Activated naive CD8-positive, alpha-beta T cell treated with anti-CD3 and anti-CD28 coated beads, Interleukin-2, amount 50 U/mL, for 24 hours (primary cell): Measurements from ENCODE around the gene LRIG2.
A peak's percentile ranks its signal among the peaks of the same experiment; 100 is the strongest.

ENCODE experiments used
- ATAC-seq: fragments of 150-1000 bp; cut with Tn5 transposase; one replicate; pipeline ENCODE4 v1.10.0; 2021
- DNase-seq: peaks from one replicate; pipeline ENCODE4 v3.0.0; 2021
- H3K27ac Mint-ChIP-seq: one replicate; pipeline ENCODE4 v1.8.0; 2021; ENCODE audit warnings: mild to moderate bottlenecking, mixed read lengths
- H3K27me3 Mint-ChIP-seq: one replicate; pipeline ENCODE4 v1.8.0; 2021; ENCODE audit warnings: mixed read lengths
- H3K36me3 Mint-ChIP-seq: one replicate; pipeline ENCODE4 v1.8.0; 2021; ENCODE audit warnings: low read depth, mixed read lengths
- H3K4me1 Mint-ChIP-seq: one replicate; pipeline ENCODE4 v1.8.0; 2021; ENCODE audit warnings: mixed read lengths
- H3K4me3 Mint-ChIP-seq: one replicate; pipeline ENCODE4 v1.8.0; 2021; ENCODE audit warnings: mild to moderate bottlenecking, moderate library complexity, mixed read lengths
- H3K9me3 Mint-ChIP-seq: one replicate; pipeline ENCODE4 v1.8.0; 2021; ENCODE audit warnings: mixed read lengths

The LRIG2 gene

GRCh38 chr1:113091988-113092594 is 19.1 kb downstream of the LRIG2 start:
- Mint-ChIP-seq H3K9me3 (no peaks in the 10 kb centered on the region), H3K4me1 (peaks cover 15% of the 10 kb centered on the region), H3K27me3 (no peaks in the 10 kb centered on the region), H3K27ac (peak overlapping the region; percentile 38), H3K4me3 (no peak overlapping the region), H3K36me3 (peaks cover 26% of the 10 kb centered on the region)
- ATAC-seq (no peak), DNase-seq (no peak)

- no peak overlapping the region for H3K4me3 Mint-ChIP-seq
- H3K9me3 Mint-ChIP-seq: no peaks in the 10 kb centered on the region
- ATAC-seq: no peak
- H3K27ac Mint-ChIP-seq: no peak overlapping the region
- H3K4me1 Mint-ChIP-seq: peaks cover 9% of the 10 kb centered on the region
- H3K27me3 Mint-ChIP-seq: no peaks in the 10 kb centered on the region
- H3K36me3 Mint-ChIP-seq: peaks cover 31% of the 10 kb centered on the region
- DNase-seq: no peak
Observed at GRCh38 chr1:113094506-113094905, 21.5 kb downstream of the LRIG2 start.

GRCh38 chr1:113095790-113096455 is 22.9 kb downstream of the LRIG2 start:
- peaks cover 38% of the 10 kb centered on the region for H3K36me3 Mint-ChIP-seq
- H3K9me3 Mint-ChIP-seq: no peaks in the 10 kb centered on the region
- peaks cover 9% of the 10 kb centered on the region for H3K4me1 Mint-ChIP-seq
- H3K4me3 Mint-ChIP-seq: no peak overlapping the region
- no peaks in the 10 kb centered on the region for H3K27me3 Mint-ChIP-seq
- no peak for ATAC-seq
- no peak for DNase-seq
- no peak overlapping the region for H3K27ac Mint-ChIP-seq

GRCh38 chr1:113096493-113096892 is 23.5 kb downstream of the LRIG2 start:
- peaks cover 42% of the 10 kb centered on the region for H3K36me3 Mint-ChIP-seq

GRCh38 chr1:113101588-113101987 is 28.6 kb downstream of the LRIG2 start:
- Mint-ChIP-seq H3K36me3 (peaks cover 37% of the 10 kb centered on the region), H3K27ac (no peak overlapping the region), H3K27me3 (no peaks in the 10 kb centered on the region), H3K4me1 (no peaks in the 10 kb centered on the region), H3K4me3 (no peak overlapping the region), H3K9me3 (no peaks in the 10 kb centered on the region)
- ATAC-seq: no peak
- DNase-seq: no peak

More at GRCh38 chr1:113096493-113096892, 23.5 kb downstream of the LRIG2 start:
- no peak overlapping the region for H3K4me3 Mint-ChIP-seq
- peaks cover 9% of the 10 kb centered on the region for H3K4me1 Mint-ChIP-seq
- DNase-seq (no peak), ATAC-seq (no peak)
- no peak overlapping the region for H3K27ac Mint-ChIP-seq
- H3K9me3 Mint-ChIP-seq: no peaks in the 10 kb centered on the region
- no peaks in the 10 kb centered on the region for H3K27me3 Mint-ChIP-seq

- Mint-ChIP-seq H3K4me1 (no peaks in the 10 kb centered on the region), H3K4me3 (no peak overlapping the region), H3K9me3 (no peaks in the 10 kb centered on the region), H3K36me3 (peaks cover 44% of the 10 kb centered on the region), H3K27ac (no peak overlapping the region), H3K27me3 (no peaks in the 10 kb centered on the region)
- DNase-seq (no peak), ATAC-seq (no peak)
Observed at GRCh38 chr1:113103048-113103447, 30.1 kb downstream of the LRIG2 start.

GRCh38 chr1:113103977-113104376 is 31.0 kb downstream of the LRIG2 start:
- no peak for DNase-seq
- Mint-ChIP-seq H3K9me3 (no peaks in the 10 kb centered on the region), H3K27me3 (no peaks in the 10 kb centered on the region), H3K4me1 (no peaks in the 10 kb centered on the region), H3K27ac (no peak overlapping the region), H3K4me3 (no peak overlapping the region), H3K36me3 (peaks cover 42% of the 10 kb centered on the region)
- no peak for ATAC-seq

GRCh38 chr1:113106910-113107309 is 33.9 kb downstream of the LRIG2 start:
- Mint-ChIP-seq H3K27me3 (no peaks in the 10 kb centered on the region), H3K36me3 (peaks cover 30% of the 10 kb centered on the region), H3K9me3 (no peaks in the 10 kb centered on the region), H3K4me3 (no peak overlapping the region), H3K27ac (no peak overlapping the region), H3K4me1 (peaks cover 6% of the 10 kb centered on the region)
- no peak for ATAC-seq
- DNase-seq: no peak

- Mint-ChIP-seq H3K36me3 (peaks cover 31% of the 10 kb centered on the region), H3K4me3 (no peak overlapping the region), H3K27ac (no peak overlapping the region), H3K9me3 (no peaks in the 10 kb centered on the region), H3K27me3 (no peaks in the 10 kb centered on the region), H3K4me1 (peaks cover 6% of the 10 kb centered on the region)
- no peak for ATAC-seq
- no peak for DNase-seq
Observed at GRCh38 chr1:113109908-113110554, 37.0 kb downstream of the LRIG2 start.

- no peak for ATAC-seq
- Mint-ChIP-seq H3K27ac (no peak overlapping the region), H3K9me3 (no peaks in the 10 kb centered on the region), H3K4me3 (no peak overlapping the region), H3K4me1 (no peaks in the 10 kb centered on the region), H3K36me3 (peaks cover 37% of the 10 kb centered on the region), H3K27me3 (no peaks in the 10 kb centered on the region)
- no peak for DNase-seq
Observed at GRCh38 chr1:113118266-113118665, 45.3 kb downstream of the LRIG2 start.

GRCh38 chr1:113123737-113124136 is 50.7 kb downstream of the LRIG2 start:
- Mint-ChIP-seq H3K9me3 (no peaks in the 10 kb centered on the region), H3K4me3 (no peak overlapping the region), H3K36me3 (peaks cover 34% of the 10 kb centered on the region), H3K27ac (no peak overlapping the region), H3K4me1 (peaks cover 9% of the 10 kb centered on the region), H3K27me3 (no peaks in the 10 kb centered on the region)
- ATAC-seq (no peak), DNase-seq (no peak)

- Mint-ChIP-seq H3K27ac (no peak overlapping the region), H3K4me3 (no peak overlapping the region), H3K9me3 (no peaks in the 10 kb centered on the region), H3K27me3 (no peaks in the 10 kb centered on the region), H3K36me3 (peaks cover 30% of the 10 kb centered on the region), H3K4me1 (peaks cover 13% of the 10 kb centered on the region)
- ATAC-seq (no peak), DNase-seq (no peak)
Observed at GRCh38 chr1:113124366-113124765, 51.4 kb downstream of the LRIG2 start.

- peaks cover 28% of the 10 kb centered on the region for H3K36me3 Mint-ChIP-seq
- H3K27me3 Mint-ChIP-seq: no peaks in the 10 kb centered on the region
- ATAC-seq (no peak), DNase-seq (no peak)
- H3K4me1 Mint-ChIP-seq: peaks cover 25% of the 10 kb centered on the region
- no peak overlapping the region for H3K4me3 Mint-ChIP-seq
- no peak overlapping the region for H3K27ac Mint-ChIP-seq
- H3K9me3 Mint-ChIP-seq: no peaks in the 10 kb centered on the region
Observed at GRCh38 chr1:113125517-113125916, 52.5 kb downstream of the LRIG2 start.

- Mint-ChIP-seq H3K27me3 (no peaks in the 10 kb centered on the region), H3K27ac (no peak overlapping the region), H3K36me3 (peaks cover 28% of the 10 kb centered on the region), H3K4me1 (peaks cover 31% of the 10 kb centered on the region), H3K9me3 (no peaks in the 10 kb centered on the region), H3K4me3 (no peak overlapping the region)
- DNase-seq (no peak), ATAC-seq (no peak)
Observed at GRCh38 chr1:113126207-113126606, 53.2 kb downstream of the LRIG2 start.

GRCh38 chr1:113128116-113128515 is 55.1 kb downstream of the LRIG2 start:
- DNase-seq: no peak
- peaks cover 50% of the 10 kb centered on the region for H3K4me1 Mint-ChIP-seq
- no peaks in the 10 kb centered on the region for H3K27me3 Mint-ChIP-seq
- no peaks in the 10 kb centered on the region for H3K9me3 Mint-ChIP-seq
- ATAC-seq: no peak
- peaks cover 22% of the 10 kb centered on the region for H3K36me3 Mint-ChIP-seq
- no peak overlapping the region for H3K4me3 Mint-ChIP-seq
- no peak overlapping the region for H3K27ac Mint-ChIP-seq
